HCT116 (cell line): Measurements from ENCODE around the gene ADAMTSL2. TPM values are rescaled to one million over a fixed set of nuclear protein-coding genes. Genes with fewer than 3 reads are reported as not detected.
A peak's percentile ranks its signal among the peaks of the same experiment; 100 is the strongest.

Experiments
- ATAC-seq: fragments of 200-7000 bp; cut with Tn5 transposase; 2 replicates; pipeline ENCODE4 v1.9.1; 2020; ENCODE audit warnings: mild to moderate bottlenecking, moderate library complexity
- BruUV-seq: library from RNA; stranded (reverse); fragments of 400-500 nt; replicated peaks from 2 replicates; lab custom pipeline; 2021; lab: Mats Ljungman, UMichigan
- CTCF ChIA-PET: fragments of 300-600 bp; sonication (Branson Sonifier 250); formaldehyde crosslinking; loops from one replicate; lab custom pipeline; 2021; ENCODE audit warnings: antibody characterized with exemption; lab: Charles Lee
- POLR2A ChIA-PET: fragments of 300-600, 350-600 bp; sonication (Branson Sonifier 250); formaldehyde crosslinking; loops from one replicate; lab custom pipeline; 2021; ENCODE audit warnings: antibody characterized with exemption; lab: Charles Lee
- RAD21 ChIA-PET, 2 experiments: fragments of 300-600 bp; sonication (Branson Sonifier 250); formaldehyde crosslinking; loops; one replicate each; lab custom pipeline; 2023; ENCODE audit warnings: low total read pairs in 2 of 2; ENCODE audit not compliant: uncharacterized antibody in 2 of 2, unreplicated experiment in 2 of 2, low non-redundant PET in 1 of 2; lab: Charles Lee
- DNase-seq: peaks from one replicate; pipeline ENCODE4 v3.0.0-alpha.2; 2010; ENCODE audit warnings: low read depth, low spot score
- H2AFZ ChIP-seq: fragments of 200-600 bp; shearing (Covaris generic), sonication (generic); 2 replicates; pipeline ENCODE4 v1.6.1; 2017; ENCODE audit warnings: low read depth, mixed run types, mixed read lengths, antibody characterized with exemption, low read length; ENCODE audit not compliant: poor library complexity, severe bottlenecking
- H3K27ac ChIP-seq: 2 replicates; pipeline ENCODE4 v1.5.1; 2012; ENCODE audit warnings: low read depth, low read length
- H3K27me3 ChIP-seq: fragments of 200-600 bp; sonication (generic); 2 replicates; pipeline ENCODE4 v1.6.1; 2016; ENCODE audit warnings: mixed run types, low read length, mixed read lengths; ENCODE audit not compliant: insufficient read depth
- H3K36me3 ChIP-seq, 2 experiments: fragments of 200-500 bp in 1 of 2; fragments of 200-600 bp in 1 of 2; sonication (Bioruptor generic) in 1 of 2; sonication (generic) in 1 of 2; 2 replicates each; pipeline versions ENCODE4 v1.5.1 to v1.6.1; 2014 to 2016; ENCODE audit warnings: low read length in 2 of 2, inconsistent platforms in 1 of 2, mixed read lengths in 1 of 2, mixed run types in 1 of 2; ENCODE audit not compliant: insufficient read depth in 2 of 2, control insufficient read depth in 1 of 2
- H3K4me1 ChIP-seq, 2 experiments: fragments of 200-600 bp in 1 of 2; sonication (generic) in 1 of 2; 2 replicates each; pipeline versions ENCODE4 v1.5.1 to v1.6.1; 2012 to 2017; ENCODE audit warnings: low read length in 2 of 2, inconsistent platforms in 1 of 2, mild to moderate bottlenecking in 1 of 2, mixed read lengths in 1 of 2, mixed run types in 1 of 2, moderate library complexity in 1 of 2; ENCODE audit not compliant: insufficient read depth in 2 of 2, control insufficient read depth in 1 of 2
- H3K4me2 ChIP-seq: fragments of 200-600 bp; sonication (generic); 2 replicates; pipeline ENCODE4 v1.6.1; 2017; ENCODE audit warnings: mixed run types, low read length, mixed read lengths
- H3K4me3 ChIP-seq, 2 experiments: fragments of 200-600 bp in 1 of 2; sonication (generic) in 1 of 2; replicated peaks in 1 of 2; 2 replicates each; pipeline ENCODE4 v1.5.1; 2011 to 2016; ENCODE audit warnings: low read length in 2 of 2, control low read depth in 1 of 2, low read depth in 1 of 2, mild to moderate bottlenecking in 1 of 2, mixed read lengths in 1 of 2, mixed run types in 1 of 2
- H3K79me2 ChIP-seq: fragments of 200-600 bp; sonication (generic); 2 replicates; pipeline ENCODE4 v1.6.1; 2017; ENCODE audit warnings: mild to moderate bottlenecking, mixed run types, low read length, moderate library complexity, mixed read lengths; ENCODE audit not compliant: insufficient read depth
- H3K9ac ChIP-seq: fragments of 200-600 bp; sonication (generic); 2 replicates; pipeline ENCODE4 v1.6.1; 2016; ENCODE audit warnings: low read length, mixed read lengths
- H3K9me2 ChIP-seq: fragments of 200-600 bp; sonication (generic), shearing (Covaris generic); 2 replicates; pipeline ENCODE4 v1.6.1; 2017; ENCODE audit warnings: mixed run types, mild to moderate bottlenecking, moderate library complexity; ENCODE audit not compliant: insufficient read depth
- H3K9me3 ChIP-seq, 2 experiments: fragments of 200-500 bp in 1 of 2; fragments of 200-600 bp in 1 of 2; sonication (Bioruptor generic) in 1 of 2; sonication (generic) in 1 of 2; 2 replicates each; pipeline ENCODE4 v1.6.1; 2014 to 2017; ENCODE audit warnings: low read length in 2 of 2, mixed read lengths in 2 of 2, inconsistent platforms in 1 of 2, low read depth in 1 of 2, mild to moderate bottlenecking in 1 of 2, mixed run types in 1 of 2, moderate library complexity in 1 of 2; ENCODE audit not compliant: control insufficient read depth in 1 of 2, insufficient read depth in 1 of 2
- H4K20me1 ChIP-seq: fragments of 200-600 bp; sonication (generic), shearing (Covaris generic); 2 replicates; pipeline ENCODE4 v1.6.1; 2017; ENCODE audit warnings: mixed run types, mild to moderate bottlenecking, moderate library complexity; ENCODE audit not compliant: insufficient read depth
- ELF1 ChIP-seq: IDR thresholded peaks from 2 replicates; pipeline ENCODE4 v1.6.1; 2012; ENCODE audit warnings: low read depth, borderline replicate concordance
- MAX ChIP-seq: IDR thresholded peaks from 2 replicates; pipeline ENCODE4 v1.6.1; 2012
- RAD21 ChIP-seq: IDR thresholded peaks from 2 replicates; pipeline ENCODE4 v1.6.1; 2012; ENCODE audit warnings: low read depth, mild to moderate bottlenecking
- REST ChIP-seq: IDR thresholded peaks from 2 replicates; pipeline ENCODE4 v1.6.1; 2012; ENCODE audit warnings: low read depth
- intact Hi-C: fragments of 100-400 bp; cut with micrococcal nuclease; formaldehyde crosslinking; loops from 2 replicates; pipeline ENCODE4 v1.10.0; 2022
- total RNA-seq: library from RNA; stranded (reverse); gene quantifications from one replicate; pipeline ENCODE4 v1.2.1, GENCODE V29; 2021; ENCODE audit not compliant: unreplicated experiment

The ADAMTSL2 gene
- total RNA-seq, 1 experiment from 2014 or later: not detected

- no peaks in the 10 kb centered on the region for H3K27me3 ChIP-seq
- ChIA-PET CTCF (no interaction called here), POLR2A (no interaction called here), RAD21 (no interaction called here)
- H3K4me3 ChIP-seq: no peak overlapping the region
- H3K9me3 ChIP-seq: peaks cover 7 to 10% of the 10 kb centered on the region in 2 experiments; a peak in 2 of 4 replicates
- intact Hi-C loops: no loop called here
- H3K9me2 ChIP-seq: no peaks in the 10 kb centered on the region
- no peaks in the 10 kb centered on the region for H3K36me3 ChIP-seq
- no peak overlapping the region for H3K4me2 ChIP-seq
- ATAC-seq (no peak), DNase-seq (no peak)
- no peaks in the 10 kb centered on the region for H3K79me2 ChIP-seq
- no peak overlapping the region for H3K9ac ChIP-seq
- no peak overlapping the region for H3K27ac ChIP-seq
- peaks cover 3 to 18% of the 10 kb centered on the region in 2 experiments for H3K4me1 ChIP-seq
- TF ChIP-seq ELF1 (no peak), MAX (no peak), REST (no peak)
- no TSS peak for BruUV-seq
- no peak overlapping the region for H2AFZ ChIP-seq
- H4K20me1 ChIP-seq: no peaks in the 10 kb centered on the region
Measured at GRCh38 chr9:133593587-133594253, 59.2 kb downstream of the ADAMTSL2 start.

- POLR2A ChIA-PET: no interaction called here
- no peak for ATAC-seq
- no peaks in the 10 kb centered on the region for H3K79me2 ChIP-seq
- H3K27ac ChIP-seq: no peak overlapping the region
- H3K27me3 ChIP-seq: no peaks in the 10 kb centered on the region
- no peak overlapping the region for H2AFZ ChIP-seq
- H3K4me1 ChIP-seq: peaks cover 3 to 15% of the 10 kb centered on the region in 2 experiments
- no peak overlapping the region for H3K4me2 ChIP-seq
- no peaks in the 10 kb centered on the region for H4K20me1 ChIP-seq
- no peak for TF ChIP-seq MAX
- TF ChIP-seq RAD21: peak; percentile 6; the same call in 1 of the 2 replicates
- H3K36me3 ChIP-seq: no peaks in the 10 kb centered on the region
- RAD21 ChIA-PET: no interaction called here
- H3K9ac ChIP-seq: no peak overlapping the region
- intact Hi-C loops: no loop called here
- DNase-seq: no peak
- H3K9me3 ChIP-seq: peaks cover 7 to 10% of the 10 kb centered on the region in 2 experiments; a peak in 2 of 4 replicates
- no peak overlapping the region for H3K4me3 ChIP-seq
- H3K9me2 ChIP-seq: no peaks in the 10 kb centered on the region
- CTCF ChIA-PET: no interaction called here
- no TSS peak for BruUV-seq
Measured at GRCh38 chr9:133594310-133594709, 59.8 kb downstream of the ADAMTSL2 start.
